ENCODE measurements around the gene RXFP4.

Gene RXFP4

GRCh38 chr1:155898888-155899287 lies 42.5 kb upstream of the RXFP4 start:
- TF ChIP-seq, protein P1, sequence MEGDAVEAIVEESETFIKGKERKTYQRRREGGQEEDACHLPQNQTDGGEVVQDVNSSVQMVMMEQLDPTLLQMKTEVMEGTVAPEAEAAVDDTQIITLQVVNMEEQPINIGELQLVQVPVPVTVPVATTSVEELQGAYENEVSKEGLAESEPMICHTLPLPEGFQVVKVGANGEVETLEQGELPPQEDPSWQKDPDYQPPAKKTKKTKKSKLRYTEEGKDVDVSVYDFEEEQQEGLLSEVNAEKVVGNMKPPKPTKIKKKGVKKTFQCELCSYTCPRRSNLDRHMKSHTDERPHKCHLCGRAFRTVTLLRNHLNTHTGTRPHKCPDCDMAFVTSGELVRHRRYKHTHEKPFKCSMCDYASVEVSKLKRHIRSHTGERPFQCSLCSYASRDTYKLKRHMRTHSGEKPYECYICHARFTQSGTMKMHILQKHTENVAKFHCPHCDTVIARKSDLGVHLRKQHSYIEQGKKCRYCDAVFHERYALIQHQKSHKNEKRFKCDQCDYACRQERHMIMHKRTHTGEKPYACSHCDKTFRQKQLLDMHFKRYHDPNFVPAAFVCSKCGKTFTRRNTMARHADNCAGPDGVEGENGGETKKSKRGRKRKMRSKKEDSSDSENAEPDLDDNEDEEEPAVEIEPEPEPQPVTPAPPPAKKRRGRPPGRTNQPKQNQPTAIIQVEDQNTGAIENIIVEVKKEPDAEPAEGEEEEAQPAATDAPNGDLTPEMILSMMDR (IDR thresholded peaks at IDR 0.05; ENCODE audit: insufficient read depth, low read length, poor library complexity, severe bottlenecking): no peak
- H3K27me3 ChIP-seq (replicated peaks; ENCODE audit: control insufficient read depth, insufficient read depth, low read length): no peaks in the 10 kb centered on the region
- no peak for DNase-seq (ENCODE audit: extremely low read depth, insufficient read length)
- peaks cover 10% of the 10 kb centered on the region for H3K36me3 ChIP-seq (ENCODE audit: control insufficient read depth, insufficient read depth, low read length)
- no peak overlapping the region for H3K4me3 ChIP-seq (replicated peaks; ENCODE audit: low read depth, low read length)

DNA sequence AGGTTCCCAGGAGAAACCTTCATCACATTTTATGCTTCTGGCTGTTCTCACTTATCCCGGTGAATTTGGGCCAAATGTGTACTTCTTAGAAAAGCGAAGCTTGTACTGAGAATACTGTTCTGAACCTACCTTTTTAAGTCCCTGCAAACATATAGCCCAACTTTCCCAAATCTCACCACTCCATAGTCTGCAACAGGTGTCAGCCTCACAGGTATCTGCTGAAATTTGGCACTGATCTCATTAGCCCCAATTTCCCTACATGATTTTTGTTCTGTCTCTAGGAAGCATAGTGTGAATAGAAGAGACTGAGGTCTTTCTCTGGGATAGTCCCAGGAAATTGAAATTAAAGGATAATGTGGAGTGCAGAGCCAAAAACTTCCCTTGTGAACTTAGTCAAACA lies 41.8 kb upstream of the RXFP4 start:
- H3K27me3 ChIP-seq (replicated peaks; ENCODE audit: control insufficient read depth, insufficient read depth, low read length): no peaks in the 10 kb centered on the region
- DNase-seq (ENCODE audit: extremely low read depth, insufficient read length): no peak
- peaks cover 13% of the 10 kb centered on the region for H3K36me3 ChIP-seq (ENCODE audit: control insufficient read depth, insufficient read depth, low read length)
- TF ChIP-seq, protein P1 (IDR thresholded peaks at IDR 0.05; ENCODE audit: insufficient read depth, low read length, poor library complexity, severe bottlenecking): no peak
- no peak overlapping the region for H3K4me3 ChIP-seq (replicated peaks; ENCODE audit: low read depth, low read length)

DNA sequence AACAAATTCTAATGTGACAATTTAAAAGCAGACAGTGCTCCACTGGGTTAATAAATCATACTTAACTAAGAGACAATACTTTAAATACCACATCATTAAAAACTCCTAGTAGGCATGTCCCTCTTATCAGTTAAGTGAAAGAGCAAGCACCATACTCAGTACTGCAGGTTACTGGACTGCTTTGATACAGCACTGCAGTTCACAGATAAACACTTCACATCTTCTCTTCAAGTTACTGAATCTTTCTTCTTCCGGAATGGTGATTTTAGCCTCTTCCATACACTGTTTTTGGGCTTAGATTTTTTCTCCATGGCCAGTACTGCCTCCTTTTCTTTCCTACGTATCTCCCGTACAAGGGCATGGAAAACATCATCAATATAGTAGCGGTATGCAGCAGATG lies 41.3 kb upstream of the RXFP4 start:
- H3K36me3 ChIP-seq (ENCODE audit: control insufficient read depth, insufficient read depth, low read length): peaks cover 15% of the 10 kb centered on the region
- DNase-seq (ENCODE audit: extremely low read depth, insufficient read length): no peak
- no peaks in the 10 kb centered on the region for H3K27me3 ChIP-seq (replicated peaks; ENCODE audit: control insufficient read depth, insufficient read depth, low read length)
- TF ChIP-seq, protein P1 (IDR thresholded peaks at IDR 0.05; ENCODE audit: insufficient read depth, low read length, poor library complexity, severe bottlenecking): no peak
- H3K4me3 ChIP-seq (replicated peaks; ENCODE audit: low read depth, low read length): no peak overlapping the region

DNA sequence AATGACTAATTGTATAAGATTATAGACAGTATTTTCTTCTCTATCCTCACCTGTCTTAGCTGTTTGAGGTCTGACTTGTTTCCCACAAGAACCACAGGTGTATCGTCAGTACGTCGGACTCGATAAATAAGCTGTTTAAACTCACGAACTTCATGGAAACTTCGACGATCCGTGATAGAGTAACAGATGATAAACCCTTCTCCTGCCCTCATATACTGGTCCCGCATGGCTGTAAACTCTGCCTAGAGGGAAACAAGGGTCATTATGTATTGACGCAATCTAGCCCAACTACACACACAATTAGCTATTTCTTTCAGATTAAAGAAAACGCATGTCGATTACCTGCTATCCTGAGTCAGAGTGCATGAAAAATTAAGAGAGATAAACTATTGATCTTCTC lies 37.2 kb upstream of the RXFP4 start:
- TF ChIP-seq, protein P1 (IDR thresholded peaks at IDR 0.05; ENCODE audit: insufficient read depth, low read length, poor library complexity, severe bottlenecking): no peak
- DNase-seq (ENCODE audit: extremely low read depth, insufficient read length): no peak
- H3K36me3 ChIP-seq (ENCODE audit: control insufficient read depth, insufficient read depth, low read length): peaks cover 16% of the 10 kb centered on the region
- no peak overlapping the region for H3K4me3 ChIP-seq (replicated peaks; ENCODE audit: low read depth, low read length)
- no peaks in the 10 kb centered on the region for H3K27me3 ChIP-seq (replicated peaks; ENCODE audit: control insufficient read depth, insufficient read depth, low read length)

GRCh38 chr1:155909894-155910293 lies 31.5 kb upstream of the RXFP4 start:
- peaks cover 8% of the 10 kb centered on the region for H3K36me3 ChIP-seq (ENCODE audit: control insufficient read depth, insufficient read depth, low read length)
- TF ChIP-seq, protein P1 (IDR thresholded peaks at IDR 0.05; ENCODE audit: insufficient read depth, low read length, poor library complexity, severe bottlenecking): no peak
- DNase-seq (ENCODE audit: extremely low read depth, insufficient read length): no peak
- H3K4me3 ChIP-seq (replicated peaks; ENCODE audit: low read depth, low read length): no peak overlapping the region; the same call in 1 of the 2 replicates
- H3K27me3 ChIP-seq (replicated peaks; ENCODE audit: control insufficient read depth, insufficient read depth, low read length): no peaks in the 10 kb centered on the region

DNA sequence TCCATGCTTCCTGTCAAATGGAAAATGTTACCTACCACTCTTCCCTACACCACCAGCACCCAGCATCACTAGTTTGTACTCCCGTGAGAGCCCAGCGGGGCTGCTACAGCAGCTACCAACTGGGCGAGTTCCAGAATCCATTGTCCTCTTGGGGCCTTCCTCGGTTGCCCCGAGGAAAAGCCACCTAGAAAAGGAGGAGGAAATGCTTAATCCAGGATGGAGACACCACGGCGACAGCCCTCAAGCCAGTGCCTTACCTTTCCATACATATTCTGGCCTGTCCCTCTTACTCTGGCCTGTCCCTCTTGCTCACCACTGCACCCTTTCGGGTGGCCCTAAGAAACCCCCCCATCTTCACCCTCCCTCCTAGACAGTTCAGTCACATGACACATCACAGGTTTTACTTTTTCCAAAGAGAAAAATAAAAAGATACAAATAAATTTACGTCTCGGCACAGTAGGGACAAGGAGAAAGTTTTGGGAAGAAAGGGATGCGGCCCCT lies 30.8 kb upstream of the RXFP4 start:
- H3K4me3 ChIP-seq (replicated peaks; ENCODE audit: low read depth, low read length): peak overlapping the region; percentile 83
- no peaks in the 10 kb centered on the region for H3K27me3 ChIP-seq (replicated peaks; ENCODE audit: control insufficient read depth, insufficient read depth, low read length)
- DNase-seq (ENCODE audit: extremely low read depth, insufficient read length): peak; percentile 20
- TF ChIP-seq, protein P1 (IDR thresholded peaks at IDR 0.05; ENCODE audit: insufficient read depth, low read length, poor library complexity, severe bottlenecking): no peak
- peaks cover 6% of the 10 kb centered on the region for H3K36me3 ChIP-seq (ENCODE audit: control insufficient read depth, insufficient read depth, low read length)
